HuH-7 (cell line): Measurements from ENCODE around the gene RPL3.
A peak's percentile ranks its signal among the peaks of the same experiment; 100 is the strongest.
"Not testable (repeated sequence)": the region's sequence is repeated elsewhere in the genome, so short reads cannot be mapped to it uniquely, and the experiment has no call there.

Experiments
- DNase-seq: peaks from one replicate; pipeline ENCODE4 v3.0.0; 2011; ENCODE audit warnings: low spot score

RPL3 gene

GRCh38 chr22:39319284-39320022 lies at the start of gene RPL3:
Gene RPL3 (minus strand): TSS chr22:39319623. CDS start chr22:39319597, 26 bp downstream.
- DNase-seq: peak; percentile 83

GRCh38 chr22:39369186-39369585 lies 49.8 kb upstream of the RPL3 start:
- DNase-seq: no peak

GRCh38 chr22:39368461-39368911 lies 49.1 kb upstream of the RPL3 start:
- DNase-seq: no peak

- no peak for DNase-seq
Measured at GRCh38 chr22:39367035-39367434, 47.6 kb upstream of the RPL3 start.

- no peak for DNase-seq
Measured at GRCh38 chr22:39365492-39365780, 46.0 kb upstream of the RPL3 start.

- DNase-seq: no peak
Measured at GRCh38 chr22:39364714-39365491, 45.5 kb upstream of the RPL3 start.

- no peak for DNase-seq
Measured at GRCh38 chr22:39363751-39364515, 44.5 kb upstream of the RPL3 start.

GRCh38 chr22:39362932-39363331 lies 43.5 kb upstream of the RPL3 start:
- DNase-seq: no peak

GRCh38 chr22:39362271-39362670 lies 42.8 kb upstream of the RPL3 start:
- DNase-seq: no peak

- DNase-seq: no peak
Measured at GRCh38 chr22:39361496-39361895, 42.1 kb upstream of the RPL3 start.

GRCh38 chr22:39360674-39361413 lies 41.4 kb upstream of the RPL3 start:
- DNase-seq: no peak

- no peak for DNase-seq
Measured at GRCh38 chr22:39360242-39360641, 40.8 kb upstream of the RPL3 start.

- DNase-seq: no peak
Measured at GRCh38 chr22:39359659-39360195, 40.3 kb upstream of the RPL3 start.

GRCh38 chr22:39358197-39358596 lies 38.8 kb upstream of the RPL3 start:
- not testable (repeated sequence) for DNase-seq

- DNase-seq: not testable (repeated sequence)
Measured at GRCh38 chr22:39357110-39358108, 38.0 kb upstream of the RPL3 start.

GRCh38 chr22:39356464-39356863 lies 37.0 kb upstream of the RPL3 start:
- no peak for DNase-seq

- DNase-seq: not testable (repeated sequence)
Measured at GRCh38 chr22:39355805-39356204, 36.4 kb upstream of the RPL3 start.

- no peak for DNase-seq
Measured at GRCh38 chr22:39355080-39355479, 35.7 kb upstream of the RPL3 start.

- no peak for DNase-seq
Measured at GRCh38 chr22:39353346-39353745, 33.9 kb upstream of the RPL3 start.

- no peak for DNase-seq
Measured at GRCh38 chr22:39352306-39352891, 33.0 kb upstream of the RPL3 start.
